Measurements from ENCODE around the gene DOCK11.

GRCh38 chrX:118530219-118530911, 34.8 kb downstream of the DOCK11 start:
- TF ChIP-seq GATA2 (IDR thresholded peaks at IDR 0.05; ENCODE audit: low read depth, low read length) (no peak), GATA3 (IDR thresholded peaks at IDR 0.05; ENCODE audit: low read depth, low read length) (no peak)
